ENCODE measurements around the gene PGA4. TPM values are rescaled to one million over a fixed set of nuclear protein-coding genes. Genes with fewer than 3 reads are reported as not detected.
"Not testable (repeated sequence)": the region's sequence is repeated elsewhere in the genome, so short reads cannot be mapped to it uniquely, and the experiment has no call there.

The PGA4 gene
- total and polyA plus RNA-seq, 9 of the 15 experiments (the other 6 are each of a cell fraction or from before 2014, with no cell fraction given): not detected

DNA sequence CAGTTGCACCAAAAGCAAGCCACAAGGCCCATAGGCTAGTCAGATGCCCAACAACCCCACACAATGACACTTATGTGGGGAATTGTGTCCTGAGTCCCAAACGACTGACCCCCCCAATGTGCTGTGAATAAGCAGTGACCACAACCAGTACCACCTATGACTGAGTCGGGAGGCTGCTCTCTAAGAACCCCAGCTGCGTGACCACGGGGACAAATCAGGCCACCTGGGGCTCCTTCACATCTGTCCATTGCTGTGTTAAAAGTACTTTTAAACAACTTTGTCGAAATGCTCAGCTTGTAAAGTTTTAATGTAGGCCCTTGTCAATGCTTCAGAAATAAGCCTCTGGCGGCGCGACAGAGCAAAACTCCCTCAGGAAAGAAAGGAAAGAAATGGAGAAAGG lies 18.1 kb downstream of the PGA4 start:
- H3K4me1 ChIP-seq (replicated peaks in 1 of 2; ENCODE audit: control insufficient read depth in 2 of 2, insufficient read depth in 2 of 2, low read length in 2 of 2); ATAC-seq; POLR2A ChIA-PET; BruUV-seq (replicated peaks); in situ Hi-C loops (cut with MboI); H3K79me2 ChIP-seq (ENCODE audit: control insufficient read depth, insufficient read depth, low read length); H3K4me2 ChIP-seq (ENCODE audit: insufficient read depth, low read length); H3K27me3 ChIP-seq (ENCODE audit: control insufficient read depth in 2 of 2, insufficient read depth in 2 of 2, low read length in 2 of 2); H3K9ac ChIP-seq (ENCODE audit: insufficient read depth in 1 of 2, low read depth in 2 of 2, low read length in 2 of 2); H3K27ac ChIP-seq (ENCODE audit: extremely low read depth, low read depth, low read length); intact Hi-C loops (cut with micrococcal nuclease); H3K9me1 ChIP-seq (ENCODE audit: control insufficient read depth, insufficient read depth, low read length); H4K20me1 ChIP-seq (replicated peaks; ENCODE audit: control insufficient read depth, insufficient read depth, low read length); CTCF ChIA-PET (ENCODE audit: low intra/inter-chr PET ratio); H2AFZ ChIP-seq (ENCODE audit: low read depth, low read length); H3K9me3 ChIP-seq (replicated peaks; ENCODE audit: control insufficient read depth, insufficient read depth, low read depth, low read length); FAIRE-seq; DNase-seq (ENCODE audit: extremely low read depth in 1 of 4, low spot score in 3 of 4); H3K36me3 ChIP-seq (ENCODE audit: control insufficient read depth, insufficient read depth, low read length); H3K4me3 ChIP-seq: not testable (repeated sequence)
- TF ChIP-seq, protein P1, sequence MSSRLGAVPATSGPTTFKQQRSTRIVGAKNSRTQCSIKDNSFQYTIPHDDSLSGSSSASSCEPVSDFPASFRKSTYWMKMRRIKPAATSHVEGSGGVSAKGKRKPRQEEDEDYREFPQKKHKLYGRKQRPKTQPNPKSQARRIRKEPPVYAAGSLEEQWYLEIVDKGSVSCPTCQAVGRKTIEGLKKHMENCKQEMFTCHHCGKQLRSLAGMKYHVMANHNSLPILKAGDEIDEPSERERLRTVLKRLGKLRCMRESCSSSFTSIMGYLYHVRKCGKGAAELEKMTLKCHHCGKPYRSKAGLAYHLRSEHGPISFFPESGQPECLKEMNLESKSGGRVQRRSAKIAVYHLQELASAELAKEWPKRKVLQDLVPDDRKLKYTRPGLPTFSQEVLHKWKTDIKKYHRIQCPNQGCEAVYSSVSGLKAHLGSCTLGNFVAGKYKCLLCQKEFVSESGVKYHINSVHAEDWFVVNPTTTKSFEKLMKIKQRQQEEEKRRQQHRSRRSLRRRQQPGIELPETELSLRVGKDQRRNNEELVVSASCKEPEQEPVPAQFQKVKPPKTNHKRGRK (tag; IDR thresholded peaks at IDR 0.05): peak; percentile 88
- WGBS (ENCODE audit: insufficient coverage, low coverage, missing lambda C conversion rate): 45% methylated on average over 7 of the region's 8 CpGs

DNA sequence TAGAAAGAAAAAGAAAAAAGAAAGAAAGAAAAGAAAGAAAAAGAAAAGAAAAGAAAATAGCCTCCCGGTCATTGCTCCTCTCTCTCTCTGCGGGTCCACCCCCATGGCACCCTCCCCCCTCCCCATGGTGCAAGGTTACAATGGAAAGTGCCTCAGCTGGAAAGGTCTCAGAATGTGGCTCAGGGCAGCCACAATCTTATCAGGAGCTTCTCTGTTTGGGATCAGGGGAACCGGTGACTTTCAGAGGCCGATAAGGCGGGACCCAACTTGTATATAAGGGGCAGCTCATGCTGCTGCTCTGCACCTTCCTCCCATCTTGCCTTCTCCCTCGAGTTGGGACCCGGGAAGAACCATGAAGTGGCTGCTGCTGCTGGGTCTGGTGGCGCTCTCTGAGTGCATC lies 18.7 kb downstream of the PGA4 start, which contains the start of gene PGA5:
Gene PGA5 (plus strand): TSS at position 301 of the 400 bp plus-strand sequence. CDS start 52 bp downstream, at position 353.
- H3K9ac ChIP-seq (ENCODE audit: insufficient read depth in 1 of 2, low read depth in 2 of 2, low read length in 2 of 2); POLR2A ChIA-PET; H3K4me1 ChIP-seq (replicated peaks in 1 of 2; ENCODE audit: control insufficient read depth in 2 of 2, insufficient read depth in 2 of 2, low read length in 2 of 2); H2AFZ ChIP-seq (ENCODE audit: low read depth, low read length); H3K9me3 ChIP-seq (replicated peaks; ENCODE audit: control insufficient read depth, insufficient read depth, low read depth, low read length); intact Hi-C loops (cut with micrococcal nuclease); H3K79me2 ChIP-seq (ENCODE audit: control insufficient read depth, insufficient read depth, low read length); in situ Hi-C loops (cut with MboI); H3K27me3 ChIP-seq (ENCODE audit: control insufficient read depth in 2 of 2, insufficient read depth in 2 of 2, low read length in 2 of 2); CTCF ChIA-PET (ENCODE audit: low intra/inter-chr PET ratio); FAIRE-seq; H3K9me1 ChIP-seq (ENCODE audit: control insufficient read depth, insufficient read depth, low read length); H3K36me3 ChIP-seq (ENCODE audit: control insufficient read depth, insufficient read depth, low read length); H4K20me1 ChIP-seq (replicated peaks; ENCODE audit: control insufficient read depth, insufficient read depth, low read length); H3K27ac ChIP-seq (ENCODE audit: extremely low read depth, low read depth, low read length); BruUV-seq (replicated peaks); H3K4me3 ChIP-seq; H3K4me2 ChIP-seq (ENCODE audit: insufficient read depth, low read length); DNase-seq (ENCODE audit: extremely low read depth in 1 of 4, low spot score in 3 of 4): not testable (repeated sequence)
- WGBS (ENCODE audit: insufficient coverage, low coverage, missing lambda C conversion rate): no CpG with 5 or more reads among the region's 8 CpGs
- ATAC-seq: peak; percentile 43

DNA sequence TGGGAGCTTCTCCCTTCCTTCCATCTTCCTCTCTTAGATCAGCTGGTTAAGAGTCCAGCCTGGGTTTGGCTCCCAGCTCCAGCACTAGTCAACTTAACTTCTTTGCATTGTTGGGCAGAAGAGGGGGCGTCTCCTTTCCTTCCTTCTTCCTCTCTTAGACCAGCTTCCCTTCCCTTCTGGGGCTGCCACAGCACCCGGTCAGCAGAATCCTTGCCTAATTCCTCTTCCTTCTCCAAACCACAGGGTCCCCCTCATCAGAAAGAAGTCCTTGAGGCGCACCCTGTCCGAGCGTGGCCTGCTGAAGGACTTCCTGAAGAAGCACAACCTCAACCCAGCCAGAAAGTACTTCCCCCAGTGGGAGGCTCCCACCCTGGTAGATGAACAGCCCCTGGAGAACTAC lies 19.4 kb downstream of the PGA4 start:
- CTCF ChIA-PET (ENCODE audit: low intra/inter-chr PET ratio); H3K4me1 ChIP-seq (replicated peaks in 1 of 2; ENCODE audit: control insufficient read depth in 2 of 2, insufficient read depth in 2 of 2, low read length in 2 of 2); H3K79me2 ChIP-seq (ENCODE audit: control insufficient read depth, insufficient read depth, low read length); BruUV-seq (replicated peaks); H3K36me3 ChIP-seq (ENCODE audit: control insufficient read depth, insufficient read depth, low read length); H2AFZ ChIP-seq (ENCODE audit: low read depth, low read length); H4K20me1 ChIP-seq (replicated peaks; ENCODE audit: control insufficient read depth, insufficient read depth, low read length); H3K27me3 ChIP-seq (ENCODE audit: control insufficient read depth in 2 of 2, insufficient read depth in 2 of 2, low read length in 2 of 2); FAIRE-seq; H3K4me3 ChIP-seq; ATAC-seq; H3K9me1 ChIP-seq (ENCODE audit: control insufficient read depth, insufficient read depth, low read length); DNase-seq (ENCODE audit: extremely low read depth in 1 of 4, low spot score in 3 of 4); H3K4me2 ChIP-seq (ENCODE audit: insufficient read depth, low read length); POLR2A ChIA-PET; in situ Hi-C loops (cut with MboI); H3K9ac ChIP-seq (ENCODE audit: insufficient read depth in 1 of 2, low read depth in 2 of 2, low read length in 2 of 2); H3K27ac ChIP-seq (ENCODE audit: extremely low read depth, low read depth, low read length); H3K9me3 ChIP-seq (replicated peaks; ENCODE audit: control insufficient read depth, insufficient read depth, low read depth, low read length); intact Hi-C loops (cut with micrococcal nuclease): not testable (repeated sequence)
- WGBS (ENCODE audit: insufficient coverage, low coverage, missing lambda C conversion rate): no CpG with 5 or more reads among the region's 5 CpGs

All from K562 (cell line).